DMS153 treated with DMSO at 0.1 percent for 48 hours (cell line): Measurements from ENCODE around the gene KAT5.
A peak's percentile ranks its signal among the peaks of the same experiment; 100 is the strongest.
"Not testable (repeated sequence)": the region's sequence is repeated elsewhere in the genome, so short reads cannot be mapped to it uniquely, and the experiment has no call there.

Source experiments
- DNase-seq: peaks from one replicate; lab custom pipeline; 2025; ENCODE audit not compliant: unreplicated experiment; lab: John Stamatoyannopoulos, UW

Gene KAT5

DNA sequence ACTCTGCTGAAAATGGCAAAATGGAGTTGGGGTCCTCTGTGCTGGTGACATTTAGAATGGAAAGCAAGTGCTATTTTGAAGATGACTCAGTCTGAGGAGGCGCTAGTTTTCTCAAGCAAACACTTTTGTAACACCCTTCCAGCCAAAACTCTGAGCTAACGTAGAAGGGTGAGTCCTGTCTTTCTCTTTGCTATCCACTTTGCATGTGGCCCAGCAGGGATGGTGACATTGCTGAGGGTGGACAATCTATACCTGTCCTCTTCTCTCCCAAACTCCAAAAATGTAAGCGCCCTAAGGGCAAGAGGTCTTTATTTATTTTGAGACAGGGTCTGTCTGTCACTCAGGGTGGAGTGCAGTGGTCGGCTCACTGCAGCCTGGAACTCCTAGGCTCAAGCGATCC, 3.6 kb upstream of the KAT5 start:
- DNase-seq: no peak

DNA sequence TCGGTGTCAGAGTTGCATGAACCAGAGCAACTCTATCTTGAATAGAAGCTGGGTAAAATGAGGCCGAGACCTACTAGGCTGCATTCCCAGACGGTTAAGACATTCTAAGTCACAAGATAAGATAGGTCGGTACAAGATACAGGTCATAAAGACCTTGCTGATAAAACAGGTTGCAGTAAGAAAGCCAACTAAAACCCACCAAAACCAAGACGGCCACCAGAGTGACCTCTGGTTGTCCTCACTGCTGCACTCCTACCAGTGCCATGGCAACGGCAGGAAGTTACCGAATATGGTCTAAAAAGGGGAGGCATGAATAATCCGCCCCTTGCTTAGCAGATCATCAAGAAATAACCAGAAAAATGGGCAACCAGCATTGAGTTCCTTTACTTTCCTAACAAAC, 2.4 kb upstream of the KAT5 start:
- DNase-seq: no peak

DNA sequence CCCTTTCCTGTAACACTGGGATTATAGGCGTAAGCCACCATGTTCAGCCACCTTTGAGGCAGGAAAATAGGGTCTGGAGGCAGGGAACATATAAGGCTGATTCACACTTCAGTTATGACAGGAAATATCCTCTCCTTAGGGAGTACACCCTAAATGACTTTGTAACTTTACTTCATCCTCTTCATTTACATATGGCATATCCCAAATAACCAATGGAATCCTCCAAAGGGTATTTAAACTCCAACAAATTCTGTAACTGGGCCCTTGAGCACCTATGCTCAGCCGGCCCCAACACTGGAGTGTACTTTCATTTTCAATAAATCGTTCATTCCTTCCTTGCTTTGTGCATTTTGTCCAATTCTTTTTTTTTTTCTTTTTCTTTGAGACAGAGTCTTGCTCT, 1.6 kb upstream of the KAT5 start:
- DNase-seq: no peak

DNA sequence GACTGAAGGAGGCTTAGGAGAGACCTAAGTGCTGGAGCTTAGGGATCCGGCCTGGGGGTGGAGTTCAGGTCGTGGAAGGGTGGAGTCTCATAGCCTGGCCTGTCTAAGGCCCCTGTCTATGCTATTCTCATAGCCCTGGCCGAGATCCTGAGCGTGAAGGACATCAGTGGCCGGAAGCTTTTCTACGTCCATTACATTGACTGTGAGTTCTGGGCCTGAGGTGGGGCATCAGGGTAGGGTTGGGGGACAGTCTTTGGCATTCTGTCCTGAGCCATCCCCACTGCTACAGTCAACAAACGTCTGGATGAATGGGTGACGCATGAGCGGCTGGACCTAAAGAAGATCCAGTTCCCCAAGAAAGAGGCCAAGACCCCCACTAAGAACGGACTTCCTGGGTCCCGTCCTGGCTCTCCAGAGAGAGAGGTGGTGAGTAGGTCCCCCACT, 603 bp downstream of the KAT5 start:
- DNase-seq: no peak

DNA sequence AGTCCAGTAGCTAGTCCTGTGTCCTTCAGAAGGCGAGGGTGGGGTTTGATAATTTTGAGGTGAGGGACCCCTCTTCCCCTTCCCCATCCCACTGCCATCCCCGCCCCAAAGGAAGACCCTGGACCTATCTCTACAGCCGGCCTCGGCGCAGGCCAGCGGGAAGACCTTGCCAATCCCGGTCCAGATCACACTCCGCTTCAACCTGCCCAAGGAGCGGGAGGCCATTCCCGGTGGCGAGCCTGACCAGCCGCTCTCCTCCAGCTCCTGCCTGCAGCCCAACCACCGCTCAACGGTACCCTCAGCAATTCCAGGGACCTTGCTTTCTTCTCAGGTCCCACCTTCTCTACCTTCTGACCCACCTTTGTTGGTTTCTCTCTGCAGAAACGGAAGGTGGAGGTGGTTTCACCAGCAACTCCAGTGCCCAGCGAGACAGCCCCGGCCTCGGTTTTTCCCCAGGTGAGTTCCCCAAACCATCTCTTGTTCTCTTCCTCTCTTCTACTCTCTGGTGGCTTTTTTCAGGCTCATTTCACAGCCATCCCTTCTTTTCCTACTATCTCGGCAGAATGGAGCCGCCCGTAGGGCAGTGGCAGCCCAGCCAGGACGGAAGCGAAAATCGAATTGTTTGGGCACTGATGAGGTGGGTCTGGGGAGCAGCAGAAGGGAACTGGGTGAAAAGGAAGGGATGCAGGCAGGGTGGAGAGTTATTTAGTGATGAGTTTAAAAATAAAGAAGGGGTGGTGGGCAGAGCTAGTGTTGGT, 1.3 kb downstream of the KAT5 start:
- no peak for DNase-seq

DNA sequence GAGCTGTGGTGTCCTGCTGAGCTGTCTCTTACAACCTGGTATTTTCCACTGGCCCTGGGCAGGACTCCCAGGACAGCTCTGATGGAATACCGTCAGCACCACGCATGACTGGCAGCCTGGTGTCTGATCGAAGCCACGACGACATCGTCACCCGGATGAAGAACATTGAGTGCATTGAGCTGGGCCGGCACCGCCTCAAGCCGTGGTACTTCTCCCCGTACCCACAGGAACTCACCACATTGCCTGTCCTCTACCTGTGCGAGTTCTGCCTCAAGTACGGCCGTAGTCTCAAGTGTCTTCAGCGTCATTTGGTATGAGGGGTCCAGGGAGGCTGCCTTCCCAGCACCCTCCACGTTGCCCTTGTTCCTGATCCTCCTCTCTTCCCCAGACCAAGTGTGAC, 2.4 kb downstream of the KAT5 start:
- no peak for DNase-seq

DNA sequence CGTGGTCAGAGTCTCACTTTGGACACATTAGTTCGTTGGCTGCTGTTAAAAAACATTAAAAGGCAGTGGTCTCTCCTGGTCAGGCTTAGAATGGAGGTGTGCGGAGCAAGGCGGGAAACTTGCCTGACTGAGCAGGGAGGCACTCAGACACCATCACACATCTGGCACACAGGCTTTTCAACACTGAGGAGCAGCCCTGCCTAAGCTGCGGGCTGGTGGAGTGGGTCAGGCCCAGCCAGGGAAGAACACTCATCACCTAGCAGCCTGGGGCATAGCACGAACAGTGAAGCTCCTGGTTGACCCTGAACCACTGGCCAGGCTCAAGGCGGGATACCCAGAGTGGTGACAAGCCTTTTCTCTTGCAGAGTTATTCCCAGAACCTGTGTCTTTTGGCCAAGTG, 4.2 kb downstream of the KAT5 start:
- DNase-seq: no peak

DNA sequence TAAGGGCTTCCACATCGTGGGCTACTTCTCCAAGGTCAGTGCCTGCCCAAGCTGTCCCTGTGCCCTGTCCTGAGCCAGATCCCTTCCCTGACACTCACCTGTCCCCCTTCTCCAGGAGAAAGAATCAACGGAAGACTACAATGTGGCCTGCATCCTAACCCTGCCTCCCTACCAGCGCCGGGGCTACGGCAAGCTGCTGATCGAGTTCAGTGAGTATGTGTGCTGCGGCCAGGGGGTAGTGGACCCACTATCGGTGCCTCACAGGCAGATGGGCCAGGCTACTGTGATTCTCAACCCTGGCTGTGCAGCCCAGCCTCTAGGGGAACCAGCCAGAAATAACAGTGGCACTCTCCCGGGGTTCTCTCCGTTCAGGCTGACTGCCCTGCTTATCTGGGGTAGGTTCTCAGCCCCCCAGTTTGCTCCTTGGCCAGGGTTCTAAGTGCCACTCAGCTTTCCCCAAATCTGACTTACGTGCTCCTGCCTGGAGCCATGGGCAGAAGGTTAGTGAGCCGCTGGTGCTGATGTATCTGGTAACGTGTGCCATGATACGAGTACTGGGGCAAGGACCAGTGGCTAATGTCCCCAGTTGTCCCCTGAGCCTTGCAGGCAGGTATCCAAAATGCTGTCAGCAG, 4.8 kb downstream of the KAT5 start:
- DNase-seq: no peak

DNA sequence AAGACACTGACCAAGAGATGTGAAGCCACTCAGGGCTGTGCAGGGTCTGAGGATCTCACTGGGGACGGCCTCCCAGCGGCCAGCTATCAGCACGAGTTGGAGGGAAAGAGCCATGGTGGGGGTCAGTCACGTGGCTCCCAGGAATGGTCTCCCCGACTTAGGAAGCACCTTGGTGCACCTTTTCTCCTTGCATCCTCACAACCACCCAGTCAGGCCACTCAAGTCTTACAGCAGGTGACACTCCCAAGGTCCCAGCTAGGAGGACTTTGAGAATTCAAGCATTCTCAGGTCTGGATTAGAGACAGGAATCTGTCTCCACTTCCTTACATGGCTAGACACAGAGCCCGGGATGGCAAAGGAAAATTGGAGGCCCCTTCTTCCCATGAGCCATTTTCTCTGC, 5.9 kb downstream of the KAT5 start:
- DNase-seq: no peak

DNA sequence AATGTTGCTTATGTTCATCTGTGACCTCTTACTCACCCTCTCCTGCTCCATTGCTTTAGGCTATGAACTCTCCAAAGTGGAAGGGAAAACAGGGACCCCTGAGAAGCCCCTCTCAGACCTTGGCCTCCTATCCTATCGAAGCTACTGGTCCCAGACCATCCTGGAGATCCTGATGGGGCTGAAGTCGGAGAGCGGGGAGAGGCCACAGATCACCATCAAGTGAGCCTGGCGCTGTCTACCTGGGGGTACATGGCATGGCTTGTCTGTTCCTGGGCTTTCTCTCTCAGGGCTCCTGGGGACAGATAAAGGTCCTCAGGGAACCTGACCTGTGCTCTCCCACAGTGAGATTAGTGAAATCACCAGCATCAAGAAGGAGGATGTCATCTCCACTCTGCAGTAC, 6.5 kb downstream of the KAT5 start:
- no peak for DNase-seq

DNA sequence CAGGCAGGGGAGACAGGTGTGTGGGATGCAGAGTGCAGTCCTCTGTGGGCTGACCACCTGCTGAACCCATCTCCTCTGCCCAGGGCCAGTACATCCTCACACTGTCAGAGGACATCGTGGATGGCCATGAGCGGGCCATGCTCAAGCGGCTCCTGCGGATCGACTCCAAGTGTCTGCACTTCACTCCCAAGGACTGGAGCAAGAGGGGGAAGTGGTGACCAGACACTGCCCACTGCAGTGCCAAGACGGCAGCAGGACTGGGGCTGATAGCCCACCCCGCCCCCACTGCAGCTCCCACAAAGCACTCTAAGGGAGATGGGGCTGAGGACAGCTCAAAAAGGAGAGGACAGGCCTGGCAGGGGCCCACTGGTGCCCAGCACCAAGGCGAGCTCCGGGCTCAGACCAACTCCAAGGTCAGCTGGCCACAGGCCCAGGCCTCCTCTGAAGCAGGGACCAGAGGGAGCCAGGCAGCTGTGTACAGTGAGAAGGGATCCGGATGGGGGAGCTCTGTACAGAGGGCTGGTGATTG, 7.0 kb downstream of the KAT5 start:
- no peak for DNase-seq

DNA sequence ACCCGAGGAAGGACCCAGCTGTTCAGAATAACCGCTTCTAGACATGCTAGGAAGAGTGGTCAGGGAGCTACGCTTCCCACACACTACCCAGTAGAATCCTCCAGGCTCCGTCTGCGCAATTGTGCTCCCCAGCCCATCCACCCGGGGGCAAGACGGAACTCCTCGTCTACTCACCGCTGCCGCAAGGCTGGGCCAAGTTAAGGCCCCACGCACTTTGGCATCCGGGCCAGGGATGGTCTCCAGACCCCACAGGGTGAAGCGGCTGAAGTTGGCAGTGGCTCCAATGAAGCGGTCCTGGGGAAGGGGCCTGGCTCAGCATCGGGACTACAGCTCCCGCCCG, 7.8 kb downstream of the KAT5 start:
- DNase-seq: no peak

DNA sequence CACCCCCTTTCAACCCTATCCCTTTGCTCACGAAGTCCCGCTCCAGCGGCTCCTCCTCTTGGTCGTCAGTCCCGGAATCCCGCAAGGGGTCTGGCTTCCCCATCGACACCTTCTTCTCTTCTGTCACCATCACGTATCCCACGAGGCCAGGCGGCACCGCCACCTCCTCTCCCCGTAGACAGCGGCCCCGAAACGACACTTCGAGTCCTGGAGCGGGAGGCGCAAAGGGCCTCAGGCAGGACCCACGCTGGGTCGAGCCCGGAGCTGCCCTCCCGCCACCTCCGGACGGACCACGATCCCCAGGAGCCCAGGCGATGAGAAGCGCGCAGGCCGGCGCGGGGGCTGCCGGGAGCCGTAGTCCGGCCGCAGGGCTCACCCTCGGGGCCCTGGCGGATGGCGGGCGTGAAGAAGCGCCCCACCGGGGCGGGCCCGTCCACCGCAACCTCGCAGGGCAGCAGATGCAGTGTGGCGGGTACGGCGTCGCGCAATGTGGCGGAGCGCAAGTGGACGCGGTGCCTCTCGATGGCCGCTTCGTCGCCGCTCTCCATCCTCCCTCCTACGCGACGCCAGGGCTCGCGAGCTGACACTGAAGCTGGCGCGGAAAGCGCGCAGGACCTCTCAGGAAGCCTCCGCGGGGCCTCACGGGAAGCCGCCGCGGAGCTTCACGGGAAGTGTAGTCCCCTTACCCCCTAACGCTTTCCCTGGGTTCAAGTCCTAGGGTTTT, 8.3 kb downstream of the KAT5 start, which contains the start of gene RNASEH2C:
Gene RNASEH2C (minus strand): TSS at position 588 of the 724 bp plus-strand sequence. CDS start 40 bp downstream, at position 548.
- DNase-seq: peak; percentile 79

DNA sequence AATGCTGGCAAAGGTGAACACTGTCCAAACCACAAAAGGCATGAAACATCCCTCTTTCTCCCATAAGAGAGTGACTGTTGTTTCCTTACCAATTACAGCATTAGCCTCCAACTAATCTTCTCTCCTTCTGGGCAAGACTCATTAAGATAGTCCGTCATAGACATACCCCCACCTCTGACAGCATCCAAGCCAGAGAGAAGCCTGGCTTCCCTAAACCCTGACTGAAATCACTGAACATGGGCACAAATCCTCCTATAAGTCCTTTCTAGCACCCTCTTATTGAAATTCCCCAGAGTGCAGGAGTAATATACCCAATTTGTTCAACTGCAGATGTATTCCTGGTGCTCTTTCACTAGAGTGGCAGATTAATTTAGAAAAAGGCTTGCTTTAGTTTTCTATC, 10.2 kb downstream of the KAT5 start:
- DNase-seq: no peak

DNA sequence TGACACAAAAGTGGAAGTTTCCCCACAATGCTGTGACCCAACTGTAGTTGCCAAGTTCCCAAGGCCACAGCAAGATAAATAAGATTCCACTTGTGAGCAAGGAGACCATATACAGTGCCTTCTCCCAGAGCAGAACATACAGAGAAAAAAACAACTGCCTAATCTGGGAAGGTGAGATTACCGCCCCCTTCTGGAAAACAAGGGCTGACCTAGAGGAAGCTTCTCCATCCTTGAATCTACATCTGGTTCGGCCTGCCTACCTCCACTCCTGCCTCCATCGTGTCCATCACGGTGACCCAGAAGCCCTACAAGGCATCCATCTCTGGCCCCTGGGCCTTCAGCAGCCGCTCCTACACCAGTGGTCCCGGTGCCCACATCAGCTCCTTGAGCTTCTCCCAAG, 14.6 kb downstream of the KAT5 start:
- DNase-seq: no peak

DNA sequence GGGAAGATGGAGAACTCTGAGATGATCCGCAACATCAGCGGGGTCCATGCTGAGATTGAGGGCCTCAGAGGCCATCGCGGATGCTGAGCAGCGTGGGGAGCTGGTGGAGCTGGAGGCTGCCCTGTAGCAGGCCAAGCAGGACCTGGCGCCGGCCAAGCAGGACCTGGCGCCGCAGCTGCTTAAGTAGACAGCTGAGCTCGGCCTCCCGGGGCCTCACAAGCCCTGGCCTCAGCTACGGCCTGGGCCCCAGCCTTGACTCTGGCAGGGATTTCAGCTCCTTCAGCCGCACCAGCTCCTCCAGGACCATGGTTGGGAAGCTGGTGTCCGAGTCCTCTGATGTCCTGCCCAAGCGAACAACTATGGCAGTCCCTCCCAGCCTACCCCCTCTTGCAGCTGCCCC, 15.8 kb downstream of the KAT5 start:
- DNase-seq: no peak

DNA sequence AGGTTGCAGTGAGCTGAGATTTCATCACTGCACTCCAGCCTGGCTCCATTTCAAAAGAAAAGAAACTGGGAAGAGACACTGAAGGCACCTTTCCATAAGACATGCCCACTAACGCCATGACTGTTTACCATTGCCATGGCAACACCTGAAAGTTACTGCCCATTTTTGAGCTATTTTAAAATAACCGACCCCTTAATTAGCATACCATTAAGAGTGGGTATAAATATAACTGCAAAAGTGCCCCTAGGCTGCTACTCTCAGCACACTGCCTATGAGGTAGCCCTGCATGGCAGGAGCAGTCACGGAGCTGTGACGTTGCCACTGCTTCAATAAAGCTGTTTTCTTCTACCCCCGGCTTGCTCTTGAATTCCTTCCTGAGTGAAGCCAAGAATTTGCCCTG, 18.4 kb downstream of the KAT5 start:
- no peak for DNase-seq

DNA sequence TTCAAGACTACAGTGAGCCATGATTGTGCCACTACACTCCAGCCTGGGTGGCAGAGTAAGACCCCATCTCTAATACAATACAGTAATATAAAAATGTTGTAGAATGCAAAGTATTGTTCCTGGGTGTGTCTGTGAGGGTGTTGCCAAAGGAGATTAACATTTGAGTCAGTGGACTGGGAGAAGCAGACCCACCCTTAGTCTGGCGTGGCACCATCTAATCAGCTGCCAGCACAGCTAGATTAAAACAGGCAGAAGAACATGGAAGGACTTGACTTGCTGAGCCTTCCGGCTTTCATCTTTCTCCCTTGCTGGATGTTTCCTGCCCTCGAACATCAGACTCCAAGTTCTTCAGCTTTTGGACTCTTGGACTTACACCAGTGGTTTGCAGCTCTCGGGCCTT, 23.1 kb downstream of the KAT5 start:
- not testable (repeated sequence) for DNase-seq

DNA sequence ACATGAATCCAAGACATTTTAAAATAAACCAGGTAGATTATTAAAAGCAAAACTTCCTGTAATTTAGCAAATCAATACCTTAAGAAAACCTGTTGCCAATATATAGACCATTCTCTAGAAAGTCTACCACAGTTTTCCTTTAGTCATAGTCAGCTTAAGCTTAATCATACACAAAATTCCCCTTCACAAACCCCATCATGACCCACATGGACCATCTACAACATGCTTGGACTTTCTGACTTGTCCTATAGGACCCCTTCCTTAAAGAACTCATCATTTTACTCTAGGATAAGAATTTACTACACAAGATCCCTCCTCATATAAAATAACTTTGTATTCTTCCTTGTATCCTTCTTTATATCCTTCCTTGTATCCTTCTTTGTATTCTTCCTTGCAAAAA, 24.8 kb downstream of the KAT5 start:
- DNase-seq: no peak

DNA sequence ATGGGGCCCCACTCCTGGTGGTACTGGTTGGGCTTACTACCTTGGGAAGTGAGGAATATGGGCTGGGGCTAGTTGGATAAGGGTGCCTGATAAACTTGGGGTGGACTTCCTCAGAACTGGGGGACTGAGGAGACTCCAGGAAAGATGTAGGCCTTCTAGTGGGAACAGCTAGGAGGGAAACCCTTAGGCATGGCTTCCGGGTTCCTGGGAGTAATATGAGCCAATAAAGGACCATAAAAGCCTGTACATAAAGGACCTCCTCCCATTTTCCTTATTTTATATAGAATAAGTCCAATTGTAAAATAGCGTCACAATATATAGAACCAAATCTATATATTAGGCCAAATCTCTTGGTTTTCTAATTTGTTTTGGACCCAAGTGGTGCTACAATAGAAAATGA, 27.0 kb downstream of the KAT5 start:
- no peak for DNase-seq

DNA sequence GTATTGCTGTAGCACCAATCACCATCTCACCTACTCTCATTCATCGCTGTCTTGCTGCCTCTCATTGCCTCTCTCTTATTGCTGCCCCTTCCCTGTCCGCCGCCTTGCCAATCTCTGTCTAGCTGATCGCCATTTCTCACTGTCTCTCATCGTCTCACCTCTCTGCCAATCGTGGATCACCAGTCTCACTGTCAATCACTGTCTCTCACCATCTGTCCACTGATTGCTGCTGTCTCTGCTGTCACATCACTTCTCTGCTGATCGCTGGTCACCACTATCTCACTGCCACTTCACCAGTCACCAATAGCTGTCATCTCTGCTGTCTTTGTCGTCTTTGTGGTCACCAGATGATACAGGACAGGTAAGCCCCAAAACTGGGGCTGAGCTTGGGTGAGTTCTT, 29.1 kb downstream of the KAT5 start:
- DNase-seq: no peak

DNA sequence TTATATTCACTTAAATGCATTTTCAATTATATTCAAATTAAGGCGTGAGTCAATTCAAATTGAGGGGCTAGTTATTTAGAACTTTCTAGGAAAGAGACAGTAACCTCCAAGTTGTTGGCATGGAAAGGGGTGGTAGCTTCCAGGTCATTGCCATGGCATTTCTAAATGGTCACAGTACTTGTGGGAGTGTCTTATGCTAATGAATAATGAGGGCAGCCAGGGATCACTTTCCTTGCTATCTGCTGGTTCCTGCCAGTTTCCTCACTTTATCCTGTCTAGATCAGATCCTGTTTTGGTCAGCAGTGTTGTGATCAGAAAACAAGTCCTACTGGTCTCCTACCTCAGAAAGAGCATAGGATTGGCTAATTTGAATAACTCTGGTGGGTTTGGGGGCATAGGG, 30.3 kb downstream of the KAT5 start:
- DNase-seq: no peak
